ENCODE data around the gene ARSI.

ARSI gene

DNA sequence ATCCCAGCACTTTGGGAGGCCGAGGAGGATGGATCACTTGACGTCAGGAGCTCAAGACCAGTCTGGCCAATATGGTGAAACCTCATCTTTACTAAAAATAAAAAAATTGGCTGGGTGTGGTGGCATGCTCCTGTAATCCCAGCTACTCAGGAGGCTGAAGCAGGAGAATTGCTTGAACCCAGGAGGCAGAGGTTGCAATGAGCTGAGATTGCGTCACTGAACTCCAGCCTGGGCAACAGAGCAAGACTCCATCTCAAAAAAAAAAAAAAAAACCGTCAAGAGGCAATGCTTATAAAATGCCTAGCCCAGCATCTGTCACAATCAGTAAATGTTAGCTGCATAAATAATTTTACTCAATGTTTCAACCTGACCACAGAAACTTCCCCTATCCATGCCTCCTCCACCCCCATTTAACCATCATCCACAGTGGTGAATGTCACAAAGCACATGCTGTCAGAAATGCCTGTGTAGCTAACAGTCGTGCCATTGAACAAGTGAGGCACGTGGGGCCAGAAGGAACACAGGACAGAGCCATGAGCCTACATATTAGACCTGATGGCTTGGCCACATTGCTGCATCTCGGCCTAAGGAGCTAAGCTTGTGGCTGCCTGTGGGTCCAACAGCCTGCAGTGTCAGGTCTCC lies 38.0 kb upstream of the ARSI start:
- Histone ChIP-seq H3K18ac (ENCODE audit: low read length) (no peak overlapping the region), H2AK5ac (ENCODE audit: low read depth, low read length) (no peak overlapping the region), H3K9me3 (replicated peaks in 1 of 2; ENCODE audit: control insufficient read depth in 2 of 2, insufficient read depth in 1 of 2, low read depth in 1 of 2, low read length in 2 of 2) (peaks cover 0 to 1% of the 10 kb centered on the region in 2 donors), H4K8ac (ENCODE audit: low read depth, low read length) (no peak overlapping the region), H2BK5ac (ENCODE audit: low read length) (no peak overlapping the region), H4K91ac (ENCODE audit: low read depth, low read length, poor library complexity) (peak overlapping the region; percentile 0), H3K4me3 (ENCODE audit: low read length in 2 of 2) (no peak overlapping the region), H2BK12ac (ENCODE audit: low read length) (peak overlapping the region; percentile 35), H3K27me3 (ENCODE audit: control insufficient read depth in 3 of 3, insufficient read depth in 3 of 3, low read depth in 1 of 3, low read length in 3 of 3) (no peaks in the 10 kb centered on the region), H2BK15ac (ENCODE audit: low read length) (peak overlapping the region; percentile 47), H3K23ac (ENCODE audit: low read depth, low read length, poor library complexity) (no peak overlapping the region), H3K27ac (replicated peaks; ENCODE audit: low read length) (no peak overlapping the region), H2BK120ac (ENCODE audit: low read depth, low read length) (no peak overlapping the region), H3K4me1 (ENCODE audit: control insufficient read depth in 2 of 2, insufficient read depth in 1 of 2, low read depth in 1 of 2, low read length in 2 of 2) (peaks cover 3 to 10% of the 10 kb centered on the region in 2 donors), H3K14ac (ENCODE audit: low read length) (no peak overlapping the region), H3K4me2 (ENCODE audit: insufficient read depth, low read length, poor library complexity, severe bottlenecking) (no peak overlapping the region), H3K9ac (ENCODE audit: low read depth, low read length, poor library complexity) (no peak overlapping the region), H3K79me1 (ENCODE audit: low read depth, low read length) (no peaks in the 10 kb centered on the region), H2AFZ (ENCODE audit: low read length) (no peak overlapping the region), H3K36me3 (replicated peaks in 1 of 2; ENCODE audit: control insufficient read depth in 2 of 2, insufficient read depth in 2 of 2, low read length in 2 of 2) (no peaks in the 10 kb centered on the region), H3K4ac (ENCODE audit: low read length) (no peak overlapping the region)
- no CpG with 5 or more reads among the region's 7 CpGs for WGBS, 2 donors (ENCODE audit: extremely low coverage in 2 of 2, insufficient read length in 2 of 2, insufficient replicate concordance in 1 of 2)
- DNase-seq (ENCODE audit: low spot score): no peak

DNA sequence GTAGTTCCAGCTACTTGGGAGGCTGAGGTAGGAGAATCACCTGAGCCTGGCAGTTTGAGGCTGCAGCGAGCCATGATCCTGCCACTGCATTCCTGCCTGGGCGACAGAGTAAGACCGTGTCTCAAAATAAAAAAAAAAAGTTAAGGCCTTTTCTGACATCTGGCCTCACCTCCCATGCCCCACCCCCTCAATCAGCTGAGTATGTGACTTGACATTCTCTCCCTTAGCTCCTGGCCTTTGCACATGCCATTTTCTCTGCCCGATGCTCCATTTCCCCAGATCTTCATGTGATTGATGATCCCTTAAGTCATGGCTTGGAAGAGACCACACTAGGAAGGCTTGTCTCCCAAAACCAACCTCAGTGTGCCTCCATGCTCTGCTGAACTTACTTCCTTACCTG lies 37.1 kb upstream of the ARSI start:
- DNase-seq (ENCODE audit: low spot score): no peak
- Histone ChIP-seq H3K79me1 (ENCODE audit: low read depth, low read length) (no peaks in the 10 kb centered on the region), H4K8ac (ENCODE audit: low read depth, low read length) (no peak overlapping the region), H3K4me3 (ENCODE audit: low read length in 2 of 2) (no peak overlapping the region), H3K4me1 (ENCODE audit: control insufficient read depth in 2 of 2, insufficient read depth in 1 of 2, low read depth in 1 of 2, low read length in 2 of 2) (peaks cover 2 to 10% of the 10 kb centered on the region in 2 donors), H3K4me2 (ENCODE audit: insufficient read depth, low read length, poor library complexity, severe bottlenecking) (no peak overlapping the region), H3K14ac (ENCODE audit: low read length) (no peak overlapping the region), H2BK120ac (ENCODE audit: low read depth, low read length) (no peak overlapping the region), H2BK12ac (ENCODE audit: low read length) (no peak overlapping the region), H3K36me3 (replicated peaks in 1 of 2; ENCODE audit: control insufficient read depth in 2 of 2, insufficient read depth in 2 of 2, low read length in 2 of 2) (no peaks in the 10 kb centered on the region), H2BK15ac (ENCODE audit: low read length) (no peak overlapping the region), H4K91ac (ENCODE audit: low read depth, low read length, poor library complexity) (no peak overlapping the region), H3K27ac (replicated peaks; ENCODE audit: low read length) (no peak overlapping the region), H3K9ac (ENCODE audit: low read depth, low read length, poor library complexity) (no peak overlapping the region), H3K23ac (ENCODE audit: low read depth, low read length, poor library complexity) (no peak overlapping the region), H2AK5ac (ENCODE audit: low read depth, low read length) (no peak overlapping the region), H3K18ac (ENCODE audit: low read length) (no peak overlapping the region), H3K9me3 (replicated peaks in 1 of 2; ENCODE audit: control insufficient read depth in 2 of 2, insufficient read depth in 1 of 2, low read depth in 1 of 2, low read length in 2 of 2) (peaks cover 0 to 1% of the 10 kb centered on the region in 2 donors), H3K4ac (ENCODE audit: low read length) (no peak overlapping the region), H3K27me3 (ENCODE audit: control insufficient read depth in 3 of 3, insufficient read depth in 3 of 3, low read depth in 1 of 3, low read length in 3 of 3) (no peaks in the 10 kb centered on the region), H2AFZ (ENCODE audit: low read length) (no peak overlapping the region), H2BK5ac (ENCODE audit: low read length) (no peak overlapping the region)
- no CpG with 5 or more reads among the region's 4 CpGs for WGBS, 2 donors (ENCODE audit: extremely low coverage in 2 of 2, insufficient read length in 2 of 2, insufficient replicate concordance in 1 of 2)

DNA sequence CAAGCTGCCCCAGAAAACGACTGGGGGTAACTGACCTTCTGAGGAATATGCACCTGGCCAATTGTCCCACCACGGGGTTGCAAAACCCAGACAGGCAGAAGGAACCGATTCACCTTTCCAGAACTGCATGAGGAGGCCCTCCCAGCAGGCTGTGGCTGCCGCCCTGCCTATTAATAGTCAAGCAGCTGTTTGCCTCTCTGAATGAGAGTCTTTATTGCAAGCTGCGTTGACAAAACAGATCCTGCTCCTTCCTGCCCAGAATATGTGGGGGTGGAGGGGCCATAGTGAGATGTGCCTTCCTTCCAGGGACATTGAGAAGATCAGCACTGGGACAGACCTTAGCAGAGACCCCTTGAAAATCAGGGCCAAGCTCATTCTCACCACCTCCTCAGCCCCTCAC lies 36.5 kb upstream of the ARSI start:
- no peak overlapping the region for H3K14ac ChIP-seq (ENCODE audit: low read length)
- H3K36me3 ChIP-seq (replicated peaks in 1 of 2; ENCODE audit: control insufficient read depth in 2 of 2, insufficient read depth in 2 of 2, low read length in 2 of 2): no peaks in the 10 kb centered on the region
- no peak overlapping the region for H4K8ac ChIP-seq (ENCODE audit: low read depth, low read length)
- H3K9ac ChIP-seq (ENCODE audit: low read depth, low read length, poor library complexity): no peak overlapping the region
- WGBS, 2 donors (ENCODE audit: extremely low coverage in 2 of 2, insufficient read length in 2 of 2, insufficient replicate concordance in 1 of 2): no CpG with 5 or more reads among the region's 5 CpGs
- H2BK5ac ChIP-seq (ENCODE audit: low read length): no peak overlapping the region
- peaks cover 2 to 10% of the 10 kb centered on the region in 2 donors for H3K4me1 ChIP-seq (ENCODE audit: control insufficient read depth in 2 of 2, insufficient read depth in 1 of 2, low read depth in 1 of 2, low read length in 2 of 2)
- H2BK12ac ChIP-seq (ENCODE audit: low read length): no peak overlapping the region
- peak overlapping the region; percentile 80 for H2AFZ ChIP-seq (ENCODE audit: low read length)
- no peak overlapping the region for H3K27ac ChIP-seq (replicated peaks; ENCODE audit: low read length)
- H2BK120ac ChIP-seq (ENCODE audit: low read depth, low read length): no peak overlapping the region
- H3K4ac ChIP-seq (ENCODE audit: low read length): no peak overlapping the region
- no peak overlapping the region for H3K18ac ChIP-seq (ENCODE audit: low read length)
- no peak overlapping the region for H4K91ac ChIP-seq (ENCODE audit: low read depth, low read length, poor library complexity)
- no peak overlapping the region for H3K4me2 ChIP-seq (ENCODE audit: insufficient read depth, low read length, poor library complexity, severe bottlenecking)
- H3K79me1 ChIP-seq (ENCODE audit: low read depth, low read length): no peaks in the 10 kb centered on the region
- H2BK15ac ChIP-seq (ENCODE audit: low read length): no peak overlapping the region
- H3K9me3 ChIP-seq (replicated peaks in 1 of 2; ENCODE audit: control insufficient read depth in 2 of 2, insufficient read depth in 1 of 2, low read depth in 1 of 2, low read length in 2 of 2): peaks cover 0 to 1% of the 10 kb centered on the region in 2 donors
- H3K4me3 ChIP-seq (ENCODE audit: low read length in 2 of 2): no peak overlapping the region
- H3K27me3 ChIP-seq (ENCODE audit: control insufficient read depth in 3 of 3, insufficient read depth in 3 of 3, low read depth in 1 of 3, low read length in 3 of 3): no peaks in the 10 kb centered on the region
- no peak overlapping the region for H2AK5ac ChIP-seq (ENCODE audit: low read depth, low read length)
- H3K23ac ChIP-seq (ENCODE audit: low read depth, low read length, poor library complexity): no peak overlapping the region
- DNase-seq (ENCODE audit: low spot score): no peak

DNA sequence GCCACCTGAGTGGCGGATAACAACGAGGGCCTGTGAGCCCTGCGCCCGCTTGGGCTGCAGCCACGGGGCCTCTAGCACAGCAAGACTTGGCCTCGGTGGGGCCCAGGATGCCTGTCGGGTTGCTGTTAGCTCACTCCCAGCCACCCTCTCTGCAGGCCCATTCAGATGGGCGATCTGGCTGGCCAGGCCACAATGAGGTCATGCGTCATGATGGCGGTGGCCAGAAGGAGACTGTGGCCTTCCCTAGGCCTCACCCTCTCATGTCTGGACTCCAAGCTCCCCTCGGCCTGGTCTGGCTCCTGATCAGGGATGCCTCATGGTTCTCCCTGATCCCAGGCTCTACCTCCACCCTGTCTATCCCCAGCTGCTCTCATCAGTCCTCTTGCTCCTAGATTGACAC lies 35.8 kb upstream of the ARSI start:
- DNase-seq (ENCODE audit: low spot score): no peak
- no peaks in the 10 kb centered on the region for H3K36me3 ChIP-seq (replicated peaks in 1 of 2; ENCODE audit: control insufficient read depth in 2 of 2, insufficient read depth in 2 of 2, low read length in 2 of 2)
- no peak overlapping the region for H2BK15ac ChIP-seq (ENCODE audit: low read length)
- H4K8ac ChIP-seq (ENCODE audit: low read depth, low read length): no peak overlapping the region
- H3K4me1 ChIP-seq (ENCODE audit: control insufficient read depth in 2 of 2, insufficient read depth in 1 of 2, low read depth in 1 of 2, low read length in 2 of 2): peaks cover 2 to 7% of the 10 kb centered on the region in 2 donors
- no peak overlapping the region for H3K4me2 ChIP-seq (ENCODE audit: insufficient read depth, low read length, poor library complexity, severe bottlenecking)
- H3K4me3 ChIP-seq (ENCODE audit: low read length in 2 of 2): no peak overlapping the region
- H3K9me3 ChIP-seq (replicated peaks in 1 of 2; ENCODE audit: control insufficient read depth in 2 of 2, insufficient read depth in 1 of 2, low read depth in 1 of 2, low read length in 2 of 2): peaks cover 0 to 1% of the 10 kb centered on the region in 2 donors
- peak overlapping the region; percentile 31 for H3K18ac ChIP-seq (ENCODE audit: low read length)
- no peak overlapping the region for H2AK5ac ChIP-seq (ENCODE audit: low read depth, low read length)
- no peak overlapping the region for H2BK120ac ChIP-seq (ENCODE audit: low read depth, low read length)
- H3K27me3 ChIP-seq (ENCODE audit: control insufficient read depth in 3 of 3, insufficient read depth in 3 of 3, low read depth in 1 of 3, low read length in 3 of 3): no peaks in the 10 kb centered on the region
- H4K91ac ChIP-seq (ENCODE audit: low read depth, low read length, poor library complexity): no peak overlapping the region
- H3K14ac ChIP-seq (ENCODE audit: low read length): no peak overlapping the region
- H3K4ac ChIP-seq (ENCODE audit: low read length): no peak overlapping the region
- no peak overlapping the region for H3K9ac ChIP-seq (ENCODE audit: low read depth, low read length, poor library complexity)
- peak overlapping the region; percentile 80 for H2AFZ ChIP-seq (ENCODE audit: low read length)
- no CpG with 5 or more reads among the region's 11 CpGs for WGBS, 2 donors (ENCODE audit: extremely low coverage in 2 of 2, insufficient read length in 2 of 2, insufficient replicate concordance in 1 of 2)
- no peak overlapping the region for H3K27ac ChIP-seq (replicated peaks; ENCODE audit: low read length)
- no peak overlapping the region for H2BK12ac ChIP-seq (ENCODE audit: low read length)
- peak overlapping the region; percentile 10 for H2BK5ac ChIP-seq (ENCODE audit: low read length)
- no peak overlapping the region for H3K23ac ChIP-seq (ENCODE audit: low read depth, low read length, poor library complexity)
- H3K79me1 ChIP-seq (ENCODE audit: low read depth, low read length): no peaks in the 10 kb centered on the region

Data from neuronal stem cell (in vitro differentiated cells).